Neural crest cell (in vitro differentiated cells): Measurements from ENCODE around the gene HJURP. TPM values are rescaled to one million over a fixed set of nuclear protein-coding genes. Genes with fewer than 3 reads are reported as not detected.

Experiments
- DNase-seq: peaks from one replicate; pipeline ENCODE4 v3.0.0; 2021; ENCODE audit warnings: low read depth, mixed read lengths, low spot score
- H3K27ac Mint-ChIP-seq: one replicate; pipeline ENCODE4 v1.8.0; 2021; ENCODE audit warnings: mild to moderate bottlenecking, mixed read lengths; ENCODE audit not compliant: unreplicated experiment
- H3K27me3 Mint-ChIP-seq: 2 replicates; pipeline ENCODE4 v1.8.0; 2021; ENCODE audit warnings: low read depth, mild to moderate bottlenecking, mixed read lengths
- H3K36me3 Mint-ChIP-seq: 2 replicates; pipeline ENCODE4 v1.8.0; 2021; ENCODE audit warnings: low read depth, mild to moderate bottlenecking, mixed read lengths
- H3K4me1 Mint-ChIP-seq: 2 replicates; pipeline ENCODE4 v1.8.0; 2021; ENCODE audit warnings: mixed read lengths
- H3K4me3 Mint-ChIP-seq: one replicate; pipeline ENCODE4 v1.8.0; 2021; ENCODE audit warnings: mild to moderate bottlenecking, mixed read lengths
- H3K9me3 Mint-ChIP-seq: 2 replicates; pipeline ENCODE4 v1.8.0; 2021; ENCODE audit warnings: mixed read lengths
- CTCF ChIP-seq: fragments of 200-600 bp; sonication (generic); conservative IDR thresholded peaks from 2 replicates; pipeline ENCODE4 v1.5.0; 2021; ENCODE audit warnings: antibody characterized with exemption, mild to moderate bottlenecking
- total RNA-seq: library from RNA; stranded (reverse); gene quantifications from 2 replicates; pipeline ENCODE4 v1.2.1, GENCODE V29; 2021

The HJURP gene
- total RNA-seq, 1 donor from 2014 or later, result 63.6 TPM

DNA sequence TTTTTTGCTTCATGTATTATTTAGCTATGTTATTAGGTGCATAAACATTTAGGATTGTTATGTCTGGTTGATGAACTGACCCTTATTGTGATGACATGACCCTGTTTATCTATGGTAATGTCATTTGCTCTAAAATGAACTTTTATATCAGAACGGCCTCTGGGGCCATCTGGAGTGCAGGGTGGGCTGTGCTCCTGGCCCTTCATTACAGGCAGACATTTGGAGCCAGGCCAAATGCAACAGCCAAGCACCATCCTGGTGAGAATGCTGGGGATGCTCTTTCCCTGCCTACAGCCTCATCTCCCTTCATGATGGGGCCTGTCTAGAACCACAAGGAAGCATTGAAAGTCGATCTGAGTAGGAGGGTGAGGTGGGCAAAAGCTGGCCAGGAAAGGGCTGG is 38.0 kb downstream of the HJURP start:
- no peak for TF ChIP-seq CTCF
- H3K9me3 Mint-ChIP-seq, result no peaks in the 10 kb centered on the region
- no peak for DNase-seq
- H3K27me3 Mint-ChIP-seq, result no peaks in the 10 kb centered on the region
- no peak overlapping the region for H3K4me3 Mint-ChIP-seq
- H3K36me3 Mint-ChIP-seq, result no peaks in the 10 kb centered on the region
- peaks cover 12% of the 10 kb centered on the region for H3K4me1 Mint-ChIP-seq
- no peak overlapping the region for H3K27ac Mint-ChIP-seq

GRCh38 chr2:233815861-233816260 is 38.5 kb downstream of the HJURP start:
- no peak for TF ChIP-seq CTCF
- Mint-ChIP-seq H3K27ac (no peak overlapping the region), H3K4me3 (no peak overlapping the region), H3K4me1 (peaks cover 12% of the 10 kb centered on the region), H3K9me3 (no peaks in the 10 kb centered on the region), H3K36me3 (no peaks in the 10 kb centered on the region), H3K27me3 (no peaks in the 10 kb centered on the region)
- DNase-seq, result no peak

- H3K27me3 Mint-ChIP-seq, result no peaks in the 10 kb centered on the region
These were observed 40.1 kb downstream of the HJURP start for GRCh38 chr2:233814056-233814835.

DNA sequence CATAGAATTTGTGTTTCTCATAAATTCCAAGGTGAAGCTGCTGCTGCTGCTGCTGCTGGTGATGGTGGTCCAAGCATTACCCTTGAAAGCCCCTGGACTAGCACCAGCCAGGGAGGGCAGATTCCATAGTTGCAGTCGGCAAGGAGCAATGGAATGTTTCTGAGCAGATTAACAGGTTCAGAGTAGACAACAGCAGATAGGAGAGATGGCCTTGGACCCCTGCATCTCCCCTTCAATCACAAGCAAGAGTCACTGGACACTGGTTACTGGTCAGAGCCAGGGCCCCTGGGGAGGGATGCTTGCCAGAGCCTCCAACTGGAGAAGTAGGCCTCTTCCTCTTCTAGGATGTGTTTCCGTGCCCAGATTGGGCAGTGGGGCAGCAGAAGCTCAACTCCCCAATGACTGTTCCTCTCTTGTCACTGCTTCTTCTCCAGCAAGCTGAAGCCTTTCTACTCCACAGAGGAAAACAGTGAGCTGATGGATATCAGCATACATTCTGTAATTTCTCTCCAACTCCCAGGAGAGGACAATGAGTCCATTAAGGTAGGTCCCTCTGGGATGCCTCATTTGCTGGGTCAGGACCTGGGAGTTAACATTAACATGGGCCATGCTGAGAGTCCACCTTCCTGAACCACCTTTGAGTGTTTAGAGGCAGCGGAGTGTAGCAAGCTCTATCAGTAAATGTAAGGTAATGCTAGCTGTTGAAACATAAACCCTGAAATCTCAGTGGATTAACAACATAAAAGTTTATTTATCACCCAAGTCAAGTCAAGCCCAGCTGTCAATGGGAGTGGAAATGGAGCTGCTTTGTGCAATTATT is 40.9 kb downstream of the HJURP start:
- no peak for DNase-seq
- no peak for TF ChIP-seq CTCF
- Mint-ChIP-seq H3K27me3 (no peaks in the 10 kb centered on the region), H3K4me1 (peaks cover 12% of the 10 kb centered on the region), H3K4me3 (no peak overlapping the region), H3K36me3 (no peaks in the 10 kb centered on the region), H3K9me3 (no peaks in the 10 kb centered on the region), H3K27ac (no peak overlapping the region)

More at GRCh38 chr2:233814056-233814835, 40.1 kb downstream of the HJURP start:
- H3K27ac Mint-ChIP-seq, result no peak overlapping the region
- H3K4me3 Mint-ChIP-seq, result no peak overlapping the region
- no peak for TF ChIP-seq CTCF
- DNase-seq, result no peak
- H3K9me3 Mint-ChIP-seq, result no peaks in the 10 kb centered on the region
- H3K4me1 Mint-ChIP-seq, result peaks cover 12% of the 10 kb centered on the region
- no peaks in the 10 kb centered on the region for H3K36me3 Mint-ChIP-seq

GRCh38 chr2:233811732-233812131 is 42.6 kb downstream of the HJURP start:
- Mint-ChIP-seq H3K9me3 (no peaks in the 10 kb centered on the region), H3K27ac (no peak overlapping the region), H3K36me3 (no peaks in the 10 kb centered on the region), H3K4me1 (peaks cover 8% of the 10 kb centered on the region), H3K4me3 (no peak overlapping the region), H3K27me3 (no peaks in the 10 kb centered on the region)
- TF ChIP-seq CTCF, result no peak
- no peak for DNase-seq
